ENCODE data around the gene GCSAM. TPM values are rescaled to one million over a fixed set of nuclear protein-coding genes. Genes with fewer than 3 reads are reported as not detected.
"Not testable (repeated sequence)": the region's sequence is repeated elsewhere in the genome, so short reads cannot be mapped to it uniquely, and the experiment has no call there.

Gene GCSAM
- total and polyA plus RNA-seq, 3 donors from 2014 or later, result 0.06 to 0.63 (median 0.42) TPM

GRCh38 chr3:112074616-112075497, 58.2 kb downstream of the GCSAM start:
- no peak for TF ChIP-seq CTCF (IDR thresholded peaks at IDR 0.05)
- no peak for TF ChIP-seq POLR2A (IDR thresholded peaks at IDR 0.05)
- Histone ChIP-seq H3K4me3 (no peak overlapping the region), H3K27me3 (no peaks in the 10 kb centered on the region), H3K27ac (no peak overlapping the region), H3K9me3 (no peaks in the 10 kb centered on the region), H3K36me3 (ENCODE audit: low read depth, missing control alignments) (no peaks in the 10 kb centered on the region), H3K4me1 (no peaks in the 10 kb centered on the region)
- intact Hi-C loops (cut with DNase I; ENCODE audit: low total_unique reads), result no loop called here
- 70% methylated on average over 6 of the region's 6 CpGs for WGBS, 2 donors
- DNase-seq, result no peak

- WGBS, 2 donors, result 97 to 100% methylated on average over 2 of the region's 2 CpGs
- Histone ChIP-seq H3K9me3 (no peaks in the 10 kb centered on the region), H3K4me1 (no peaks in the 10 kb centered on the region), H3K4me3 (no peak overlapping the region), H3K27me3 (no peaks in the 10 kb centered on the region), H3K27ac (no peak overlapping the region), H3K36me3 (ENCODE audit: low read depth, missing control alignments) (no peaks in the 10 kb centered on the region)
- no peak for DNase-seq
- TF ChIP-seq POLR2A (IDR thresholded peaks at IDR 0.05), result no peak
- intact Hi-C loops (cut with DNase I; ENCODE audit: low total_unique reads), result no loop called here
These were observed 59.0 kb downstream of the GCSAM start for GRCh38 chr3:112074006-112074405.

GRCh38 chr3:112072387-112073060, 60.5 kb downstream of the GCSAM start:
- H3K4me1 ChIP-seq; DNase-seq; H3K27me3 ChIP-seq; H3K36me3 ChIP-seq (ENCODE audit: low read depth, missing control alignments); H3K4me3 ChIP-seq; intact Hi-C loops (cut with DNase I; ENCODE audit: low total_unique reads); H3K9me3 ChIP-seq; H3K27ac ChIP-seq: not testable (repeated sequence)
- WGBS, 2 donors, result 94 to 98% methylated on average over 4 to 8 of the region's 8 CpGs

MicroRNAs within 50 kb of the gene (microRNA counts, 767-probe panel; counts per million panel counts)
- microRNA hsa-miR-567, result 0 to 152 counts per million in 2 donors

Small RNA genes within 50 kb of the gene (microRNA-seq; reads per million reads assigned to microRNA genes)
- gene MIR567 (ENCODE audit: borderline number of aligned reads in 2 of 2, borderline replicate concordance in 1 of 2), result 0 reads per million in 2 donors

Small RNA genes within 50 kb of the gene (small RNA-seq; reads per million reads assigned to genes)
- 0 reads per million in 2 donors for gene MIR567

Other genes starting within 250 kb of the GCSAM start
- 10 to 100 TPM; 38.0 to 38.4 TPM for gene ABHD10, start 154.2 kb downstream of the GCSAM start, total RNA-seq
- gene ABHD10, start 154.2 kb downstream of the GCSAM start, polyA plus RNA-seq (ENCODE audit: insufficient read depth, low read depth, low replicate concordance), result 43.0 TPM
- gene TAGLN3, start 134.3 kb downstream of the GCSAM start, total RNA-seq, result under 1 TPM in 1 of 2 donors, not detected in 1; 0.37 TPM
- not detected for gene TAGLN3, start 134.3 kb downstream of the GCSAM start, polyA plus RNA-seq (ENCODE audit: insufficient read depth, low read depth, low replicate concordance)
- 1 to 10 TPM; 2.0 to 2.8 TPM for gene TMPRSS7, start 98.5 kb downstream of the GCSAM start, total RNA-seq
- 5.8 TPM for gene TMPRSS7, start 98.5 kb downstream of the GCSAM start, polyA plus RNA-seq (ENCODE audit: insufficient read depth, low read depth, low replicate concordance)
- 10 to 100 TPM in 1 of 2 donors, 1 to 10 TPM in 1; 6.8 to 13.2 TPM for gene C3orf52, start 46.9 kb downstream of the GCSAM start, total RNA-seq
- 5.7 TPM for gene C3orf52, start 46.9 kb downstream of the GCSAM start, polyA plus RNA-seq (ENCODE audit: insufficient read depth, low read depth, low replicate concordance)
- gene SLC9C1, start 161.0 kb upstream of the GCSAM start, total RNA-seq, result 1 to 10 TPM; 3.0 to 9.8 TPM
- gene SLC9C1, start 161.0 kb upstream of the GCSAM start, polyA plus RNA-seq (ENCODE audit: insufficient read depth, low read depth, low replicate concordance), result 20.0 TPM
- gene CD200, start 199.9 kb upstream of the GCSAM start, total RNA-seq, result 1 to 10 TPM; 3.4 to 8.5 TPM
- gene CD200, start 199.9 kb upstream of the GCSAM start, polyA plus RNA-seq (ENCODE audit: insufficient read depth, low read depth, low replicate concordance), result 6.3 TPM

All from testis (tissue), 3 donors.